ENCODE data around the gene INSYN2B.
"Not testable (repeated sequence)": the region's sequence is repeated elsewhere in the genome, so short reads cannot be mapped to it uniquely, and the experiment has no call there.

The INSYN2B gene

DNA sequence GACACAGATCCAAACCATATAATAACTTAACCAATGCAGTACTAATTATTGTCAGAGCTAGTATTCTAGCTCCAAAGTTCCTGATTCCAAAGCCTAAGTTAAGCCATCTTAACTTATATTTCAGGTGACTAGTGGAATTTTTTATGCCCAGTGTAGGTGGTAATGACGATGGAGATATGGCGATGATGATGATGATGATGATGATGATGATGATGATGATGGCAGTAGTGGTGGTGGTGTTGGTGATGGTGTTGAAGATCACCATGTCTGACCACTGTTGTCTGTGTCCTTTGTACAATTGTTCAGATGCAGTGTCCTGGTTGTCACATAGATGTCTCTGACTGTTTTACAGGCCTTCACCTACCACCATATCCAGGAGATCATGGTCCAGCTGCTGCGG is 139.9 kb downstream of the INSYN2B start:
- no peak for DNase-seq

DNA sequence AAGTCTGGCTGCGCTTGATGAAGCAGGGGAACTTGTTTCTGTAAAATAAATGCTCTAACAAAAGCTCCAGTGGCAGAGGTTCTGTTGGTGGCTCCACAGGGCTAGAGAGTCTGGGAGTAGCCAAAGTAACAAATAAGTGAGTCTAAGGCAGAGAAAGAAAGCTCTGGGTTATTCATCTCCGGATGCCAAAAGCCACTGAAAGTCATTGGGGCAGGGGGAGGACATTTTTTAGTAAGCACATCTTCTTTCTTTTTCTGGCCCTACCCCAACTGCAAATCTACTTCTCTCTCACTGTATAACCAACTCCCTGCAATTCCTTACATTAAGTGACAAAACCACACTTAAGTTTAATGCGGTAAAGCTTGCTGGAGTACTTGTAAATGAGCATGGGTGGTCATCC is 141.6 kb downstream of the INSYN2B start:
- no peak for DNase-seq

DNA sequence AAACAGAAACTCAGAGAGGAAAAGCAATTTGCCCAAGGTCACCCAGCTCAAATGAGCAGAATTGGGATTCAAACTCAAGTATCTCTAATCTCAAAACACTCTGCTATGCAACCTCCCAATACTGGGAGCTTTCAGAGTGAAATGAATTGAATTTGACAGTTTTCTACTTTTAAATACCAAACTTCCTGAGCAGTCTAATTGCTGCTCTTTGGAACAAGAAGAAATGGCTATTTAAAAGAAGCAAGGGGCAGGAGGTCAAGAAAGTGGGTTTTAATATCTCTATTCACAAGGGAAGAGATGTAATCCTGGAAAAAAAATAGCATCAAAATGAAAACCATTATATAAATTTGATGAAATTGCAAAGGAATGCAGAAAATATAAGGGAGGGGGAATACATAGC is 142.6 kb downstream of the INSYN2B start:
- DNase-seq, result no peak

DNA sequence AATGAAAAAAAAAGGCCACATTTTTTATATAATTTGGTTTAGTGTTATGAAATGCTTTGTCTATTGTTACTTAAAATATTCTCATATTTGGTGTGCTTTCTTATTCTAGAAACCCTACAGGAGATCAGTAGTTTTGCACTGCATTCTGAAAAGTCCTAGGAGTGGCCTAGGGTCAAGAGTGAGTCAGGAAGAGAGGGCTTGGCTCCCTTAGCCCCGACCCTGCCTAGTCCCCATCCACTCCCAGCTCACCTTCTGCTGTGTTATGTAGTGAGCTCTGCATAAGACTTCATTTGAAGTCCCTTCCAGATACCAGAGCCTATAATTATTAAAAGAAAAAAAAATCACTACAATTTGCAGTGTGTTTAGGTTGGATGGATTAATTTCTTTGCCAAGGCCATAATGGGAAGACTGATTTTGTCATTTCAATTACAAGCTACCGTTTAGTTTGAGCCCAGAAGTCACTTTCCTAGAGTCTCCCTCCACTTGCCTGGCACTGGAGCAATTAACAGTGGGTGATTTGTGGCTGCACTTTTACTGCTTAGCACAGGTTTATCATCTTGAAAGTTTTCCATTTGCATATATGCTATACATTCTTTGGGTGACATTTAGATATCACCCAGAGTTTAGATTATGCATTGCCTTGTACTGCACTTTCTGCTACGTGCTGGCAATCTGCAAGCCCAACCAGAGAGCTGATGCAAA is 143.3 kb downstream of the INSYN2B start:
- DNase-seq, result no peak

DNA sequence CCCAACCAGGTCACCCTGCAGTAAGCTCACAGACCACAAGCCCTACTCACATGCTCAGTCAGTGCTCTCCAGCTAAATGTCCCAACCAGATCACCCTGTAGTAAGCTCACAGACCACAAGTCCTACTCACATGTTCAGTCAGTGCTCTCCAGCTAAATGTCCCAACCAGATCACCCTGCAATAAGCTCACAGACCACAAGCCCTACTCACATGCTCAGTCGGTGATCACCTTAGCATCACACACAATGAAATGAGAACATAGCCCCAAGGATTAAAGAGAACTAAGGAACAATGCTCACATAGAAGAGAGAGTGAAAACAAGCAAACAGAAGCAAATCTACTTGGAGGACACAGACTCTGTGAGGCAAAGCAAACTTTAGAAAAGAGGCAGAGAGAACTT is 145.8 kb downstream of the INSYN2B start:
- DNase-seq, result not testable (repeated sequence)

DNA sequence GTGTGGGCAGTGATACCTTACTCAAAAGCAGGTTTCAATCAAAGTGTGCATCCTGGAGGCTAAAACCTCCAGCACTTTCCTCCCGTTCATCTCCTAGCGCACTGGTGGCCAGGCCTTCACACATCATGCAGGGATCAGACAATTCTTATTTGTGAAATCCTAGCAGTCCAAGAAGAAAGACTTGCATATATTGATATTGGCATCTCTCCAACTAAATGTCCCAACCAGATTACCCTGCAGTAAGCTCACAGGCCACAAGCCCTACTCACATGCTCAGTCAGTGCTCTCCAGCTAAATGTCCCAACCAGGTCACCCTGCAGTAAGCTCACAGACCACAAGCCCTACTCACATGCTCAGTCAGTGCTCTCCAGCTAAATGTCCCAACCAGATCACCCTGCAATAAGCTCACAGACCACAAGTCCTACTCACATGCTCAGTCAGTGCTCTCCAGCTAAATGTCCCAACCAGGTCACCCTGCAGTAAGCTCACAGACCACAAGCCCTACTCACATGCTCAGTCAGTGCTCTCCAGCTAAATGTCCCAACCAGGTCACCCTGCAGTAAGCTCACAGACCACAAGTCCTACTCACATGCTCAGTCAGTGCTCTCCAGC is 146.5 kb downstream of the INSYN2B start:
- not testable (repeated sequence) for DNase-seq

DNA sequence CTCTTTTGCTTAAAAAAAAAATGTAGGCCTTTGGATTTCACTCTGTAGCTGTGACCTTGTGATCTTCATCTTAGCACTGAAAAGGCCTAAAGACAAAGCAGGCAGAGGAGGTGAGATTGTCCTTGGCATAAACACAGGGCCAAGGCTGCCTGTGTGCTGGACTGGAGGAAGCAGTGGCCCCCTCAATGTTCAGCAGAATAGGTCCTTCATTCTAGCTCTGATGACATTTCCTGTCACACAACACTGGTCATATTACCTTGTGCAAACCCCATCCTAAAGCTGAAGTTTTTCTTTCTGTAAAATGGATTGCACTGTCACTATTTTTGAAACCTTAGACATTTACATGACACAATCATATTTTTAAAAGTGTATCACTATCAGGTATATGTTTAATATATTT is 147.4 kb downstream of the INSYN2B start:
- DNase-seq, result no peak

DNA sequence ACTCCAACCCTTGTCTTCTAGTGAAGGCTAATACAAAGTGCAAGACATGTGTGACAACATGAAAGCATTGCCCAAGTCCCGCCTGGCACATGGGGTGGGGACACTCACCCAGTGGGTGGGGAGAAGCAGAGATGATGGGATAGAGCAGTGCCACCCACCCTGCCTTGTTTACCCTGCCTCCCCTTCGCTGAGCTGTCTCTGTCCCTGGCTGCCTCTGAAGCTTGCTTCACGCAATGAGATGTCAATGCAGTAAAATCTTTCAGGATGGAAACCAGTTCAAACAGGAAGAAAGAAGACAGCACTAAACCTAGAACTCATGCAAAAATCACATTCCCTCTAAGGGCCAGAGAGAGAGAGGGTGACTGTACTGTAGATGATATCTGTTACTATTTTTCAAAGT is 148.0 kb downstream of the INSYN2B start:
- DNase-seq, result no peak

DNA sequence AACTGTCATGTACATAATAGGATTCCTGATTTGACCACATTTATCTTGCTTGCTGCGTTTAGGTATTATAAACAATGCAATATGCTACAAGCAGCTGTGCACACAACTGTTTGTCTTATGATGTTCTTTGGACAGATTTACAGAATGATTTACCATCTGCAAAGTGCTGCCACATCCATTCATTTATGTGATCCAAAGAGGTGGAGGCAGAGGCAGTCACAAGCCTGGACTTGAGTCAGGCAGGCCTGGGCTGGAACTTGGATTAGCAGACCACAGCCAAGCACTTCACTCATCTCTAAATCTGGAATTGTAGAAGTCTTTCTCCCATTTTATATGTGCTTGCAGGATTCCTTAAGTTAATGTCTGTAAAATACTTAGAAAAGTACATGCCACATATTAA is 149.0 kb downstream of the INSYN2B start:
- DNase-seq, result no peak

DNA sequence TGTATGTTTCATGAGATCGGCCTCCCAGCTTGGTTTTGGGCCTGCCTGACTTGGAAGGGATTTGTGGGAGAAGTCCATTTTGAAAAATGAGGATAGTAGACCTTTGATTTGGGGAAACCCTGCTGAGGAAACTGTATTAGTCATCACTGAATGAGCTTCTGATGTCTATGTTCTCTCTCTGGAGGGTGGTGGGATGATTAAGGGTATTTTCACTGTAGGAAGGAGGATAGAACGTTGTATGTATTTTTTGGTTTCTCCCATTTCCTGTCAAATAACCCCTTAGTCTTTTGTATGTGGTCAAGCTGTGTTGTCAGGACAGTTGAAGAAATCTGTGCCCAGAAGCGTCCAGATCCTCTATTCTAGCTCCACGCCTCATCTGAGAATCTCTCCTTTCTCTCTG is 151.9 kb downstream of the INSYN2B start:
- DNase-seq, result no peak

DNA sequence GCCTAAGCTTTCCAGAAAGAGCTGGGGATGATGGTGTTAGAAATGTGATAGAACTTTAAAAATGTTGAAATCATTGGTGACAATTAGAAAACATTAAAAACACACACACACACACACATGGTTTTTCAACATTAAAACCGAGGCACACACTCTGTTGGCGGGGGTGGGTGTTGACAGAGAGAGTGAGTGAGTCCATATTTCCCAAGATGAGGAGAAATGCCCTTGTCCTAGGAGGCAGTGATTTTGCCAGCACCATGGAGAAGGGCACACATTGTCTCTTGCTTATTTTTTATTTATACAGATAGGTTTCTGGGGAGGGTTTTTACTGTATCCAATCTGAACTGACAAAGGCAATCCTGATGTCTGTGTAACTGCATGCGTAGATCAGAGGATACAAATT is 152.5 kb downstream of the INSYN2B start:
- DNase-seq, result no peak

DNA sequence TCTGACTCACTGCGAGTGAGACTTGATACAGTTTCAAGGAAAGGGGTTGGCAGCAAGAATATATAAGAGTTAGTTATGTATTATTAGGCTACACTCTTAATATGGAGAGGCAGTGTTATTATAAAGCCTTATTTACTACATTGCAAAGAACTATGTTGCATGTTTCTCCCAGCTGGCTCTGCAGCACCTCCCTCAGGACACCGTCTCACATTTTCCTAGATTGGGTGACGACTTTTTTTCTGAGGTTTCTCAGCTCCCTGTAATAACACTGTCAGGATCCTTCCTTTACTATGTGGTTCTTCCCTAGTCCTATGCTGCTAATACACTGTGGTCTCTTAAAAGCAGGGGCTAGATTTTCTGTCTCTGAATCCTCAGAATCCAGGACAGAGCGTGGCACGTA is 153.7 kb downstream of the INSYN2B start:
- DNase-seq, result no peak

DNA sequence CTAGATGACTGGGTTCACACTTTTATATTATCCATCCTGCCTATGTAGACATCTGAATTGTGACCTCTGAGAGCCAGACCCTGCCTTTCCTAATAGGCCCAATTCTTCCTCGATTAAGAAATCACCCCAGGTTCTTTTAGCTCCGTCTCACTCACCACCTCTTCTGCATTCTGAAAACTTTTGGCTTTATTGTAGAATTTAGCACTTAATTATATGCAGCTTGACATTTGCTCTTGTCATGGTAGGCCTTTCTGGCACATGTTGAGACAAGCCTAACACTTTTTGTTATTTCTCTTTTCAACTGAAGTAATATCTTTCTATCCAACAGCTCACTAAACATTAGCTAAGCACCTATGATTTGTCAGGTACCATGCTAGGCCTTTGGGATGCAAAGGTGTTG is 163.3 kb downstream of the INSYN2B start:
- no peak for DNase-seq

DNA sequence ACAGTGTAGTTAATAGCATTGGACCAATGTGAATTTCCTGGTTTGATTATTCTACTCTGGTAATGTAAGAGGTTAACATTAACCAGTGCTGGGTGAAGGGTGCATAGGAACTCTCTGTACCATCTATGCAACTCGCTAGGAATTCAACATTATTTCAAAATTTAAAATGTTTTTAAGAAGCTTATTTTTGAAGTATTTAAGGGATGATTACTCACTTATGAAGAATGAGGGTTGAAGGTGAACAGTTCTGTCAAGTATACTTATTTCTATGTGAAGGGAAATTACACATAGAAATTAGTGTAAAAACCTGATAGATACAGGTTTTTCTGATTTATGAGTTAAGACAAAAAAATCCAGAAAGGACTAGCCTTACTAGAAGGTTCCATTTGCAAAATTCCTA is 165.8 kb downstream of the INSYN2B start:
- no peak for DNase-seq
